Stimulated activated CD4-positive, alpha-beta T cell treated with anti-CD3 and anti-CD28 coated beads, Interleukin-15, amount 100 ng/mL, for 24 hours (primary cell): Measurements from ENCODE around the gene ALLC.
A peak's percentile ranks its signal among the peaks of the same experiment; 100 is the strongest.

Experiments
- DNase-seq: peaks from one replicate; pipeline ENCODE4 v3.0.0-alpha.2; 2020

ALLC gene

GRCh38 chr2:3656762-3657721, 958 bp upstream of the ALLC start:
- no peak for DNase-seq

GRCh38 chr2:3659447-3660432, 1.7 kb downstream of the ALLC start:
- DNase-seq, result no peak

- peak; percentile 15 for DNase-seq
Observed at GRCh38 chr2:3660640-3661039, 2.6 kb downstream of the ALLC start.

- DNase-seq, result no peak
Observed at GRCh38 chr2:3661149-3661660, 3.2 kb downstream of the ALLC start.

- no peak for DNase-seq
Observed at GRCh38 chr2:3662239-3662638, 4.2 kb downstream of the ALLC start.

- DNase-seq, result no peak
Observed at GRCh38 chr2:3664118-3664517, 6.1 kb downstream of the ALLC start.

GRCh38 chr2:3664925-3665324, 6.9 kb downstream of the ALLC start:
- DNase-seq, result no peak

GRCh38 chr2:3665886-3666612, 8.0 kb downstream of the ALLC start:
- DNase-seq, result no peak

- DNase-seq, result no peak
Observed at GRCh38 chr2:3666613-3666975, 8.6 kb downstream of the ALLC start.

- DNase-seq, result no peak
Observed at GRCh38 chr2:3667151-3667631, 9.2 kb downstream of the ALLC start.

GRCh38 chr2:3669656-3670055, 11.7 kb downstream of the ALLC start:
- DNase-seq, result no peak

- DNase-seq, result no peak
Observed at GRCh38 chr2:3670376-3670775, 12.4 kb downstream of the ALLC start.

GRCh38 chr2:3670941-3671340, 12.9 kb downstream of the ALLC start:
- no peak for DNase-seq

- DNase-seq, result no peak
Observed at GRCh38 chr2:3672861-3673678, 15.1 kb downstream of the ALLC start.

GRCh38 chr2:3674066-3674845, 16.3 kb downstream of the ALLC start:
- DNase-seq, result no peak

- no peak for DNase-seq
Observed at GRCh38 chr2:3675687-3676086, 17.7 kb downstream of the ALLC start.

- no peak for DNase-seq
Observed at GRCh38 chr2:3677436-3677835, 19.4 kb downstream of the ALLC start.

GRCh38 chr2:3678212-3678611, 20.2 kb downstream of the ALLC start:
- DNase-seq, result no peak

GRCh38 chr2:3679180-3679579, 21.2 kb downstream of the ALLC start:
- no peak for DNase-seq

GRCh38 chr2:3679616-3680393, 21.8 kb downstream of the ALLC start:
- DNase-seq, result no peak
